Upper lobe of left lung (tissue), 6 donors: ENCODE results near the gene SRSF1. TPM values are rescaled to one million over a fixed set of nuclear protein-coding genes. Genes with fewer than 3 reads are reported as not detected.

Source experiments
- ATAC-seq, 2 donors: fragments of 200-7000 bp; cut with Tn5 transposase; one replicate each; pipeline ENCODE4 v1.9.1; 2022; ENCODE audit warnings: mild to moderate bottlenecking in 2 of 2, moderate library complexity in 2 of 2; ENCODE audit not compliant: low FRiP score in 2 of 2
- DNase-seq, 2 donors: peaks; one replicate each; pipeline ENCODE4 v3.0.0-alpha.2; 2019 to 2020
- H3K27ac ChIP-seq, 4 donors: fragments of 200-600 bp; sonication (generic); one replicate each; pipeline ENCODE4 v1.5.1; 2016 to 2019
- H3K27me3 ChIP-seq, 4 donors: fragments of 200-600 bp; sonication (generic); one replicate each; pipeline ENCODE4 v1.5.1; 2017 to 2019
- H3K36me3 ChIP-seq, 4 donors: fragments of 200-600 bp; sonication (generic); one replicate each; pipeline ENCODE4 v1.5.1; 2016 to 2019
- H3K4me1 ChIP-seq, 4 donors: fragments of 200-600 bp; sonication (generic); one replicate each; pipeline ENCODE4 v1.5.1; 2018 to 2019
- H3K4me3 ChIP-seq, 4 donors: fragments of 200-600 bp; sonication (generic); one replicate each; pipeline ENCODE4 v1.5.1; 2017 to 2019; ENCODE audit warnings: mild to moderate bottlenecking in 2 of 4, moderate library complexity in 1 of 4
- H3K9me3 ChIP-seq, 4 donors: fragments of 200-600 bp; sonication (generic); one replicate each; pipeline ENCODE4 v1.5.1; 2018 to 2019
- EP300 ChIP-seq, 4 donors: sonication (generic); formaldehyde crosslinking; IDR thresholded peaks; one replicate each; pipeline ENCODE4 v1.5.1; 2017; ENCODE audit warnings: antibody characterized with exemption in 4 of 4, control low read depth in 2 of 4
- POLR2A ChIP-seq, 4 donors: fragments of 450-650 bp; IDR thresholded peaks; one replicate each; pipeline ENCODE4 v1.5.1; 2016 to 2017; ENCODE audit warnings: antibody characterized with exemption in 4 of 4, mild to moderate bottlenecking in 2 of 4
- POLR2AphosphoS5 ChIP-seq, 2 donors: sonication (generic); formaldehyde crosslinking; IDR thresholded peaks; one replicate each; pipeline ENCODE4 v1.5.1; 2017; ENCODE audit warnings: antibody characterized with exemption in 2 of 2
- WGBS, 2 donors: methylation state at CpG; one replicate each; pipeline ENCODE4 v1.1.5; 2017 to 2018; 5-methylcytosine and 5-hydroxymethylcytosine counted together
- small RNA-seq, 4 donors: library from RNA; depleted of rRNA; stranded (forward); fragments of <200 nt; gene quantifications; one replicate each; pipeline ENCODE3, GENCODE V24; 2016
- total RNA-seq, 6 donors: library from RNA; depleted of rRNA in 4 of 6; stranded (reverse); fragments of >200 nt in 4 of 6; gene quantifications; one replicate each; pipeline versions ENCODE4 v1.1.0 to v1.2.1, GENCODE V29; 2016 to 2021
- TF ChIP-seq, protein P1 (sequence below), 6 experiments: fragments of 450-650 bp in 4 of 6; fragments of 200-600 bp in 2 of 6; sonication (generic) in 2 of 6; IDR thresholded peaks; one replicate each; pipeline ENCODE4 v1.5.1; 2016 to 2019; ENCODE audit warnings: antibody characterized with exemption in 6 of 6
- donor health status: DM: no; HTN: no; CAD: no; lungs with moderate emphysema.
- donor health status: DM: no; HTN: yes; CAD: no; lungs with severe emphysema.

The SRSF1 gene
- total RNA-seq, 6 donors from 2014 or later = 109 to 393 (median 160) TPM

DNA sequence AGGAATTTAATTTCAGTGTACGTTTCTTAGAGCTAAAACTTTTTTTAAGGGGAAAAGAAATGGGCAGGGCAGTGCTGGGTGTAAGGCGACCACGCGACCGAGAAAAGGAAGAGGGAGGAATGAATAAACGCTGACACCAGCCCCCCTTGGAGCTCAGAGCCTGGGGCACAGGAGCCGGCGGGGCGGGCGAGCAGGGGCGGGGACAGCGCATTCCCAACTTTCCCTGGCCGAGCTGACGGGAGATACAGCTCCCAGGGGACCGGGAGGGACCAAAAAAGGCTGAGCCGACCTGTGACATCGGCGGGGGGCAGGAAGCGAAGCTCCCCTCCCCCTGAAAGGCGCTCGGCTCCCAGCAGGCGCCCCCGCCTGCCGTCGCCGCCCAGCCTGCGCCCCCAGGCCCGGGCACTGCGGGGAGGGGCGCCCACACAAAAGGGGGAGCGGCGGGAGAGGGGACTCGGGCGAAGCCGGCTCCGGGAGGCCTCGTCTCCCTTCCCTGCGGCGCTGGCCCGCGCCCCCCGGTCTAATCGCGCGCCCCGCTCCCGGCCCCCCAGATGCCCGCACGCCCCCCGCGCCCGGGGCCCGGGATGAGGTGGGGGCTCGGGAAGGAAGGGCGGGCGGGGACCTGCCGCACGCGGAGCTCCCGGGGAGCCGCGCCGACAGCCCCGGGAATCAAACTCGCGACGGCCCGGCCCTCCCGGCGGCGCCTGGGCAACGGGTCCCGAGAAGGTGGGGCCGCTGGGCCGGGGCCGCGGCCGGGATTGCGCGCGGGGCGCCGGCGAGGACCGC is 52.5 kb downstream of the SRSF1 start:
- H3K27ac ChIP-seq = peak overlapping the region; percentile 93 to 98 (median 97)
- peak overlapping the region; percentile 79 to 91 (median 84) for H3K4me3 ChIP-seq
- peak; percentile 65 to 91 for DNase-seq
- ATAC-seq = peak in 1 of 2 donors; percentile 66
- no peaks in the 10 kb centered on the region for H3K36me3 ChIP-seq
- 1 to 5% methylated on average over 13 to 45 of the region's 85 CpGs for WGBS, 2 donors
- no peaks in the 10 kb centered on the region for H3K27me3 ChIP-seq
- H3K4me1 ChIP-seq = peaks cover 38 to 64% (median 48%) of the 10 kb centered on the region in 4 donors
- TF ChIP-seq POLR2AphosphoS5 (IDR thresholded peaks at IDR 0.05) (peak in 1 of 2 donors; percentile 35), POLR2A (IDR thresholded peaks at IDR 0.05) (peak in 1 of 4 donors; percentile 55), EP300 (IDR thresholded peaks at IDR 0.05) (no peak)
- TF ChIP-seq, protein P1, sequence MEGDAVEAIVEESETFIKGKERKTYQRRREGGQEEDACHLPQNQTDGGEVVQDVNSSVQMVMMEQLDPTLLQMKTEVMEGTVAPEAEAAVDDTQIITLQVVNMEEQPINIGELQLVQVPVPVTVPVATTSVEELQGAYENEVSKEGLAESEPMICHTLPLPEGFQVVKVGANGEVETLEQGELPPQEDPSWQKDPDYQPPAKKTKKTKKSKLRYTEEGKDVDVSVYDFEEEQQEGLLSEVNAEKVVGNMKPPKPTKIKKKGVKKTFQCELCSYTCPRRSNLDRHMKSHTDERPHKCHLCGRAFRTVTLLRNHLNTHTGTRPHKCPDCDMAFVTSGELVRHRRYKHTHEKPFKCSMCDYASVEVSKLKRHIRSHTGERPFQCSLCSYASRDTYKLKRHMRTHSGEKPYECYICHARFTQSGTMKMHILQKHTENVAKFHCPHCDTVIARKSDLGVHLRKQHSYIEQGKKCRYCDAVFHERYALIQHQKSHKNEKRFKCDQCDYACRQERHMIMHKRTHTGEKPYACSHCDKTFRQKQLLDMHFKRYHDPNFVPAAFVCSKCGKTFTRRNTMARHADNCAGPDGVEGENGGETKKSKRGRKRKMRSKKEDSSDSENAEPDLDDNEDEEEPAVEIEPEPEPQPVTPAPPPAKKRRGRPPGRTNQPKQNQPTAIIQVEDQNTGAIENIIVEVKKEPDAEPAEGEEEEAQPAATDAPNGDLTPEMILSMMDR (IDR thresholded peaks at IDR 0.05) = no peak
- H3K9me3 ChIP-seq = no peaks in the 10 kb centered on the region

DNA sequence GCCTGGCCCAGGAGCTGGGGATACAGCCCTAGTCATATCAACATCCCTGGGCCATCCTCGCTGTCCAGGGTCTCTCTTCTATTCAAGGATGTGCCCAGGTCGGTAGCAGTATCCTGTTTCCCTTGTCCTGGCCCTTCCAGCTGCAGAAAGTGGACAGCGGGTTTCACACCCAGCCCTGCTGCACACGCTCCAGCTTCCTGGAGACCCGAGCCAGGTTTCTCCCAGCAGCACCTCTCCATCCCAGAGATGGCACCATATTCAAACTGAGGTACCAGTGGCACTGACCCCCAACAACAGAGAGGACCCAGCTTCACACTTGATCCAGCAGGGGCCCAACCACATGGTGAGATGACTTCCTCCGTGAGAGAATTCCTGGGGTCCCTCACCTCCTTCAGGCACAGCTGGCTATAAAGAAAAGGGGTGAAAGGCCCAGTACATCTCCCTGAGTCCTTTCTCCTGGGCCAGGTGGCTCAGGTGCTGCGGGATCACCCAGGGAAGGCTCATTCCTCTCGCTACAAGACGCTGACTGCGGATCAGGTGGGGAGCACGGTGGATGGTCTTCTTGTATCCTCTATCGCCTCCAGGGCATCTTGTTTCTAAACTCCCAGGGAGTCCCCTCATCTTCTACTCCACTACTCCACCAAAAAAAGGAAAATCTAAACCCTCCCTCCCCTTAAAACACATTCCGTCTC is 53.2 kb downstream of the SRSF1 start:
- peak overlapping the region; percentile 79 to 91 (median 84) for H3K4me3 ChIP-seq
- no peaks in the 10 kb centered on the region for H3K9me3 ChIP-seq
- TF ChIP-seq EP300 (IDR thresholded peaks at IDR 0.05) (no peak), POLR2A (IDR thresholded peaks at IDR 0.05) (no peak), POLR2AphosphoS5 (IDR thresholded peaks at IDR 0.05) (no peak)
- TF ChIP-seq, protein P1 (IDR thresholded peaks at IDR 0.05) = no peak
- no peak for ATAC-seq
- 64 to 68% methylated on average over 13 of the region's 13 CpGs for WGBS, 2 donors
- no peaks in the 10 kb centered on the region for H3K36me3 ChIP-seq
- H3K27me3 ChIP-seq = no peaks in the 10 kb centered on the region
- no peak for DNase-seq
- H3K27ac ChIP-seq = peak overlapping the region; percentile 93 to 98 (median 97)
- H3K4me1 ChIP-seq = peaks cover 46 to 71% (median 56%) of the 10 kb centered on the region in 4 donors

Small RNAs within 50 kb of the gene (small RNA-seq; reads per million reads assigned to genes)
- 0 reads per million in 4 donors for gene AC015813.4

Other genes with a start within 250 kb of the SRSF1 start
- gene MRPS23, start 157.2 kb downstream of the SRSF1 start, total RNA-seq = 10 to 100 TPM; 11.4 to 50.6 (median 19.1) TPM
- 100 to 1,000 TPM in 1 of 6 donors, 10 to 100 TPM in 5; 33.3 to 119 (median 54.4) TPM for gene CUEDC1, start 51.8 kb downstream of the SRSF1 start, total RNA-seq
- gene VEZF1, start 19.0 kb downstream of the SRSF1 start, total RNA-seq = 10 to 100 TPM; 36.4 to 99.7 (median 72.5) TPM
- gene DYNLL2, start 76.2 kb upstream of the SRSF1 start, total RNA-seq = 10 to 100 TPM; 13.6 to 33.5 (median 29.1) TPM
- gene OR4D1, start 141.1 kb upstream of the SRSF1 start, total RNA-seq = not detected
- gene OR4D2, start 159.7 kb upstream of the SRSF1 start, total RNA-seq = not detected
- gene EPX, start 185.5 kb upstream of the SRSF1 start, total RNA-seq = under 1 TPM in 1 of 6 donors, not detected in 5; 0.10 TPM
- 10 to 100 TPM; 11.7 to 44.0 (median 15.0) TPM for gene MKS1, start 212.0 kb upstream of the SRSF1 start, total RNA-seq
- not detected for gene LPO, start 231.3 kb upstream of the SRSF1 start, total RNA-seq